ENCODE data around the gene KLF7. TPM values are rescaled to one million over a fixed set of nuclear protein-coding genes. Genes with fewer than 3 reads are reported as not detected.
"Not testable (repeated sequence)": the region's sequence is repeated elsewhere in the genome, so short reads cannot be mapped to it uniquely, and the experiment has no call there.

KLF7 gene
- total RNA-seq, 1 experiment from 2014 or later = 24.9 TPM

GRCh38 chr2:207039225-207039624 is 126.5 kb downstream of the KLF7 start:
- Mint-ChIP-seq H3K36me3 (ENCODE audit: insufficient read depth, unreplicated experiment) (no peaks in the 10 kb centered on the region), H3K4me3 (ENCODE audit: low read depth, unreplicated experiment) (no peak overlapping the region), H3K27ac (ENCODE audit: unreplicated experiment) (no peak overlapping the region), H3K9me3 (ENCODE audit: low read depth, unreplicated experiment) (no peaks in the 10 kb centered on the region), H3K27me3 (ENCODE audit: unreplicated experiment) (no peaks in the 10 kb centered on the region), H3K4me1 (ENCODE audit: low read depth, unreplicated experiment) (no peaks in the 10 kb centered on the region)
- TF ChIP-seq CTCF (IDR thresholded peaks at IDR 0.05; ENCODE audit: unreplicated experiment) = no peak
- CTCF ChIA-PET = no interaction called here
- intact Hi-C loops (cut with micrococcal nuclease; ENCODE audit: unreplicated experiment) = no loop called here
- no peak for DNase-seq
- BruUV-seq (replicated peaks) = no TSS peak

GRCh38 chr2:207038299-207038698 is 127.4 kb downstream of the KLF7 start:
- Mint-ChIP-seq H3K27me3 (ENCODE audit: unreplicated experiment) (no peaks in the 10 kb centered on the region), H3K27ac (ENCODE audit: unreplicated experiment) (no peak overlapping the region), H3K9me3 (ENCODE audit: low read depth, unreplicated experiment) (peaks cover 4% of the 10 kb centered on the region), H3K36me3 (ENCODE audit: insufficient read depth, unreplicated experiment) (no peaks in the 10 kb centered on the region), H3K4me1 (ENCODE audit: low read depth, unreplicated experiment) (no peaks in the 10 kb centered on the region), H3K4me3 (ENCODE audit: low read depth, unreplicated experiment) (no peak overlapping the region)
- no peak for TF ChIP-seq CTCF (IDR thresholded peaks at IDR 0.05; ENCODE audit: unreplicated experiment)
- intact Hi-C loops (cut with micrococcal nuclease; ENCODE audit: unreplicated experiment) = no loop called here
- CTCF ChIA-PET = no interaction called here
- DNase-seq = no peak
- no TSS peak for BruUV-seq (replicated peaks)

GRCh38 chr2:207037896-207038295 is 127.9 kb downstream of the KLF7 start:
- TF ChIP-seq CTCF (IDR thresholded peaks at IDR 0.05; ENCODE audit: unreplicated experiment) = no peak
- H3K36me3 Mint-ChIP-seq (ENCODE audit: insufficient read depth, unreplicated experiment) = no peaks in the 10 kb centered on the region
- no peak for DNase-seq
- no TSS peak for BruUV-seq (replicated peaks)
- intact Hi-C loops (cut with micrococcal nuclease; ENCODE audit: unreplicated experiment) = no loop called here
- CTCF ChIA-PET = no interaction called here
- no peak overlapping the region for H3K4me3 Mint-ChIP-seq (ENCODE audit: low read depth, unreplicated experiment)
- H3K27me3 Mint-ChIP-seq (ENCODE audit: unreplicated experiment) = no peaks in the 10 kb centered on the region
- H3K27ac Mint-ChIP-seq (ENCODE audit: unreplicated experiment) = no peak overlapping the region
- H3K4me1 Mint-ChIP-seq (ENCODE audit: low read depth, unreplicated experiment) = no peaks in the 10 kb centered on the region
- H3K9me3 Mint-ChIP-seq (ENCODE audit: low read depth, unreplicated experiment) = peaks cover 6% of the 10 kb centered on the region

GRCh38 chr2:207037023-207037422 is 128.7 kb downstream of the KLF7 start:
- intact Hi-C loops (cut with micrococcal nuclease; ENCODE audit: unreplicated experiment); BruUV-seq (replicated peaks); CTCF ChIA-PET; H3K27me3 Mint-ChIP-seq (ENCODE audit: unreplicated experiment); H3K4me1 Mint-ChIP-seq (ENCODE audit: low read depth, unreplicated experiment); H3K27ac Mint-ChIP-seq (ENCODE audit: unreplicated experiment); H3K9me3 Mint-ChIP-seq (ENCODE audit: low read depth, unreplicated experiment); H3K4me3 Mint-ChIP-seq (ENCODE audit: low read depth, unreplicated experiment); H3K36me3 Mint-ChIP-seq (ENCODE audit: insufficient read depth, unreplicated experiment); DNase-seq: not testable (repeated sequence)

- Mint-ChIP-seq H3K27ac (ENCODE audit: unreplicated experiment) (no peak overlapping the region), H3K9me3 (ENCODE audit: low read depth, unreplicated experiment) (peaks cover 8% of the 10 kb centered on the region), H3K27me3 (ENCODE audit: unreplicated experiment) (no peaks in the 10 kb centered on the region), H3K36me3 (ENCODE audit: insufficient read depth, unreplicated experiment) (no peaks in the 10 kb centered on the region), H3K4me3 (ENCODE audit: low read depth, unreplicated experiment) (no peak overlapping the region), H3K4me1 (ENCODE audit: low read depth, unreplicated experiment) (no peaks in the 10 kb centered on the region)
- TF ChIP-seq CTCF (IDR thresholded peaks at IDR 0.05; ENCODE audit: unreplicated experiment) = no peak
- intact Hi-C loops (cut with micrococcal nuclease; ENCODE audit: unreplicated experiment) = no loop called here
- BruUV-seq (replicated peaks) = no TSS peak
- no peak for DNase-seq
- CTCF ChIA-PET = no interaction called here
These were observed 129.9 kb downstream of the KLF7 start for GRCh38 chr2:207035875-207036274.

Data from Calu3 (cell line).